NCI-H82 (cell line): ENCODE data around the gene SLC2A11.
A peak's percentile ranks its signal among the peaks of the same experiment; 100 is the strongest.
"Not testable (repeated sequence)": the region's sequence is repeated elsewhere in the genome, so short reads cannot be mapped to it uniquely, and the experiment has no call there.

ENCODE experiments used
- DNase-seq: peaks from one replicate; lab custom pipeline; 2025; lab: John Stamatoyannopoulos, UW

Gene SLC2A11

DNA sequence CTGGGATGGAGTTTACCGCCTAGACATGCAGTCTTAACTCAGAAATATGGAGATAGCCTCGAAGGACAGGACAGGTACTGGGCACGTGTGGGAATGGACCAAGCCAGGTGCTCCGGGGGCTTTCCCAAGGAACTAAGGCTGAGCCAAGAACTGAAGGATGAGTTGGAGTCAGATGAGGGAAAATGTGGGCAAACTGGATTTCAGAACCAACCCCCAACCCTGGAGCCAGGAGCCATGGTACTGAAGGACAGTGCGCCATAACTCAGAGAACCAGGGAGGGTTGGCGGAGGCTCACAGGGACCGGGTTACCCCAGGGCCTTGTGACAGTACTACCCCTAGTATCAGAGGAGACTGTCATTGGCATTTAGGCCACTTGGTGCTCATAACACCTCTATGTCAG lies 34.1 kb downstream of the SLC2A11 start:
- no peak for DNase-seq

DNA sequence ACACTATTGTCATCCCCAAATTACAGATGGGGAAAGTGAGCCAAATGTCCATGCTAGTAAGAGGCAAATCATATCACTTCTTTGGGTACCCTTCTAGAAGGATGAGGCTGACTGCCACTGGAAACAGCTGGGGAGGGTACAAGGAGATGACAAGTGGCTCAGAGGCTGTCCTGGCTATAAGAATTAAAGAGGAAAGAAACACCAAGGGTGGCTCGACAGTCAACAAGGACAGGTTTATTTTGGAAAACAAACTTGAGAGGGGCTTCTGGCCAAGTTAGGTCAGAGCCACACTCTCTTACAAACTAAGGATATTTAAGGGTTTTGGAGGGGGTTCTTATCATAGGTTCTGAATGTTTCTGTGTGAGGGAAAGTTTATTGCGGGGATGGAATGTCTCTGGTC lies 34.5 kb downstream of the SLC2A11 start:
- DNase-seq, result no peak

GRCh38 chr22:23892706-23893105 lies 35.0 kb downstream of the SLC2A11 start:
- no peak for DNase-seq

- no peak for DNase-seq
Observed at GRCh38 chr22:23893121-23893944, 35.7 kb downstream of the SLC2A11 start.

DNA sequence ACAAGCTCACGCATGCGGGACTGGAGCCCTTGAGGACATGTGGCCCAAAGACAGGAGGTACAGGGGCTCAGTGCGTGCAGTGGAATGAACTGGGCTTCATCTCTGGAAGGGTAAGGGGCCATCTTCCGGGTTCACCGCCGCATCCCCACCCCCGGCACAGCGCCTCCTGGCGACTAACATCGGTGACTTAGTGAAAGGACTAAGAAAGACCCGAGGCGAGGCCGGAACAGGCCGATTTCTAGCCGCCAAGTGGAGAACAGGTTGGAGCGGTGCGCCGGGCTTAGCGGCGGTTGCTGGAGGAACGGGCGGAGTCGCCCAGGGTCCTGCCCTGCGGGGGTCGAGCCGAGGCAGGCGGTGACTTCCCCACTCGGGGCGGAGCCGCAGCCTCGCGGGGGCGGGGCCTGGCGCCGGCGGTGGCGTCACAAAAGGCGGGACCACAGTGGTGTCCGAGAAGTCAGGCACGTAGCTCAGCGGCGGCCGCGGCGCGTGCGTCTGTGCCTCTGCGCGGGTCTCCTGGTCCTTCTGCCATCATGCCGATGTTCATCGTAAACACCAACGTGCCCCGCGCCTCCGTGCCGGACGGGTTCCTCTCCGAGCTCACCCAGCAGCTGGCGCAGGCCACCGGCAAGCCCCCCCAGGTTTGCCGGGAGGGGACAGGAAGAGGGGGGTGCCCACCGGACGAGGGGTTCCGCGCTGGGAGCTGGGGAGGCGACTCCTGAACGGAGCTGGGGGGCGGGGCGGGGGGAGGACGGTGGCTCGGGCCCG lies 36.5 kb downstream of the SLC2A11 start, which contains the start of gene MIF:
MIF (plus strand) TSS at position 439 of the 765 bp plus-strand sequence; CDS start at position 531, 92 bp downstream.
- DNase-seq, result peak; percentile 97

DNA sequence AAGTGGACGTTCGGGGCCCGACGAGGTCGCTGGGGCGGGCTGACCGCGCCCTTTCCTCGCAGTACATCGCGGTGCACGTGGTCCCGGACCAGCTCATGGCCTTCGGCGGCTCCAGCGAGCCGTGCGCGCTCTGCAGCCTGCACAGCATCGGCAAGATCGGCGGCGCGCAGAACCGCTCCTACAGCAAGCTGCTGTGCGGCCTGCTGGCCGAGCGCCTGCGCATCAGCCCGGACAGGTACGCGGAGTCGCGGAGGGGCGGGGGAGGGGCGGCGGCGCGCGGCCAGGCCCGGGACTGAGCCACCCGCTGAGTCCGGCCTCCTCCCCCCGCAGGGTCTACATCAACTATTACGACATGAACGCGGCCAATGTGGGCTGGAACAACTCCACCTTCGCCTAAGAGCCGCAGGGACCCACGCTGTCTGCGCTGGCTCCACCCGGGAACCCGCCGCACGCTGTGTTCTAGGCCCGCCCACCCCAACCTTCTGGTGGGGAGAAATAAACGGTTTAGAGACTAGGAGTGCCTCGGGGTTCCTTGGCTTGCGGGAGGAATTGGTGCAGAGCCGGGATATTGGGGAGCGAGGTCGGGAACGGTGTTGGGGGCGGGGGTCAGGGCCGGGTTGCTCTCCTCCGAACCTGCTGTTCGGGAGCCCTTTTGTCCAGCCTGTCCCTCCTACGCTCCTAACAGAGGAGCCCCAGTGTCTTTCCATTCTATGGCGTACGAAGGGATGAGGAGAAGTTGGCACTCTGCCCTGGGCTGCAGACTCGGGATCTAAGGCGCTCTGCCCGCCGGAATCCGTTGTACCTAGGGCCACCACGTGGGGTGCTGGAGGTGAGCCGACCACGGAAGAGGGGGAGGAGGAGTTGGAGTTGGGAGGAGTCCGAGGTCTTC lies 37.3 kb downstream of the SLC2A11 start:
- peak; percentile 86 for DNase-seq

- DNase-seq, result no peak
Observed at GRCh38 chr22:23895599-23896144, 38.0 kb downstream of the SLC2A11 start.

DNA sequence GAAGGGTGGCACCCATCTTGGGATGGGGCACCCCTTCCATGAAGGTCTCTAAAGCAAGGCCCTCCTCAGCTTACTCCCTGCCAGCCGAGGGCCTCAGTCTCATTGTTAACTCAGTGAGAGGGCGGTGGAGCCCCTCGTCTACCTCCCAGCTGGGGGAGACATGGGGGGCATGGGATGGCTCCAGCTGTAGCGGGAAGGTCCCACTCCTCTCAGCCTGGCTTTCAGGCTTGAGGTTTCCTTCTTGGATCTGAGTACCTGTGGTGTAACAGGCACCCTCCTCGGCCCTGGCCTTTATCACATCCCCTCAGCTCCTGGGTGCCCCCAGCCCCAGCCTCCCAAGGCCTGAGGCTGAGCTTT lies 38.5 kb downstream of the SLC2A11 start:
- no peak for DNase-seq

DNA sequence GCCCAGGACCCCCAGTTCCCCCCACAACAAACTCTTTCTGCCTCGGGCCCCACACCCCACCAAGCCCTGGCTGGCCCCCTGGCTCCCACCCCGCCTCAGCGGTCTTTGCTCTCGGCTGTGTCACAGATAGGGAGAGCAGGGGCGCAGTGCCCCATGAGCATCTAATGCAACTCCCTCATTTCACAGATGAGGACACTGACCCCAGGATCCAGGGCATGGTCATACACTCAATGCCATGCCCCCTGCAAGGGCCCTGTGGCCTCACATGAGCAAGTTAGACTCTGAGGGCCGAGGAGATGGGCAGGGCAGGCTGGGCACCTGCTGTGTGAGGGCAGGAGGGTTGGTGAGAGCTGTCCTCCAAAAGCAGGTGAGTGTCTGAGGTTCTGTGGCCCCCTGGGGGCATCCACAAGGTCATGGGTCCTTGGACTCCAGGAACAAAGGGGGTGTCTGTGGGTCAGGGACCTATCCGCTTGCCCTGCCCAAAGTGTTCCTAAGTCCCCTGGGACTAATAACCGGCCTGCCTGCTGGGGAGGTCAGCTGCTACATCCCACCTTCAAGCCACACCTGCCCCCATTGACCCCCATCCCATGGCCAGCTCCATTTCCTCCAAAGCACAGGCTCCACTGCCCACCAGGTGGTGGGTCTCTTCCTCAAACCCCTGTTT lies 39.0 kb downstream of the SLC2A11 start:
- no peak for DNase-seq

DNA sequence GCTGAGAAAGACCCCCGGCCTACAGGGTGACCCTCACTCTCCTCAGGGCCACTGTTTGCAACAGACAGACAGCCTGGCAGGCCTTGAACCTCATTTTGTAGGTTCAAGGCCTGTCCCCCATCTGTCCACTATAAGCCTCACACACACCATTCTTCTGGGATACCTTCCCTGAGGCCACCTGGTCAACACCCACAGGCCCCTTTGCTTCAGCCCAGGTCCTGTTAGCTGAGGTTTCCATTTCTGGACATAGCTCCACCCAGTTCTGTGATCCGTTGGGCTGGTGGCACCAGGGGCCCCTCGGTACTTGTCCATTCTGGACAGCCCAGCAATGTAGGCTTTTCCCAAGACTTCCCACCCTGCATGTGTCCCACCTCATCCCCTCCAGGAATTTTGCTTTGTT lies 39.6 kb downstream of the SLC2A11 start:
- DNase-seq, result no peak

DNA sequence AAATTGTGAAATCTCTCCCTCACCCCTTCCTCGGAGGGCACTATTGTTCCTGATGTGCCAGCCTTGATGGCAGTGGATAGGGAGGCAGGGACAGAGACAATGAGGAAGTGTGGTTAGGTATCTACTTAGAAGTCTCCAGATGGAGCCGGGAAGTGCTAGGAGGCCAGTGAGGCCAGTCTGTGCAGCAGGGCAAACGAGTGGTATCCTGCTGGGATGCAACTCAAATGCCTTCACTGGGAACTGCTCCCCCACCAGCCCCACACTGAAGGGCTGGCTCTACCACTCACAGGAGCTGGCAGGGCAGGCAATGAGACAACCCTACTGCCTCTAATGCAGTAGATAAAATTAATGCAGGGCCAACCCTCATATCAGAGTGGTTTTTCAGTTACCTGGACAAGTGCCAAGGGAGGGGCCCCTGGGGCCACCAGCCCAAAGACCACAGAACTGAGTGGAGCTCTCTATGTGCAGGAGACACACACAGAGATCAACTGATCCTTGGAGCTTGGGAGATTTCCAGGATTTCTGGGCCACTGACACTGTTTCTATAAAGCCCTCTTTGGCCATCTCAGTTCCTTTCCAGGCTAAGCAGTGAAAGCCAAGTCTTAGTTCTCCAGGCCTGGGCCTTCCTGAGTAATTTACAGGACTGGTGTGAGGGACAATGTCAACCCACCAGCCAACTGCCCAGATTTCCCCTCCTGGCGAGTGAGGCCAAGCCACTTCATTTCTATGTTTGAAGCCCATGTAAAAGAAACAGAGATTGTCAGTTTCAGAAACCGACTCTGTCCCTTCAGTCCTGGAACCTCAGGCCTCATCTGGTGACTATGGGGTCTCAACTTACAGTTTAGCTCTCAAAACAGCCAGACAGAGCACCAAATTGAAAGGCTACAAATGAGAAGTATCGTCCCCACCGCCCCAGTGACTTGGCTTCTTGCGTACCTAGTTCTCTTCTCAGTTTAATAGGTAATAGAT lies 40.6 kb downstream of the SLC2A11 start:
- peak; percentile 38 for DNase-seq

- DNase-seq, result peak; percentile 34
Observed at GRCh38 chr22:23899042-23899745, 41.5 kb downstream of the SLC2A11 start.

DNA sequence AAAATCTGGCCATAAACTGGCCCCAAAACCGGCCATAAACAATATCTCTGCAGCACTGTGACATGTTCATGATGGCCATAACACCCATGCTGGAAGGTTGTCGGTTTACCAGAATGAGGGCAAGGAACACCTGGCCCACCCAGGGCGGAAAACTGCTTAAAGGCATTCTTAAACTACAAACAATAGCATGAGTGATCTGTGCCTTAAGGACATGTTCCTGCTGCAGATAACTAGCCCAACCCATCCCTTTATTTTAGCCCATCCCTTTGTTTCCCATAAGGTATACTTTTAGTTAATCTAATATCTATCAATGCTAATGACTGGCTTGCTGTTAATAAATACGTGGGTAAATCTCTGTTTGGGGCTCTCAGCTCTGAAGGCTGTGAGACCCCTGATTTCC lies 42.6 kb downstream of the SLC2A11 start:
- DNase-seq, result not testable (repeated sequence)

GRCh38 chr22:23901600-23901999 lies 43.9 kb downstream of the SLC2A11 start:
- DNase-seq, result no peak

- no peak for DNase-seq
Observed at GRCh38 chr22:23903328-23903971, 45.8 kb downstream of the SLC2A11 start.

DNA sequence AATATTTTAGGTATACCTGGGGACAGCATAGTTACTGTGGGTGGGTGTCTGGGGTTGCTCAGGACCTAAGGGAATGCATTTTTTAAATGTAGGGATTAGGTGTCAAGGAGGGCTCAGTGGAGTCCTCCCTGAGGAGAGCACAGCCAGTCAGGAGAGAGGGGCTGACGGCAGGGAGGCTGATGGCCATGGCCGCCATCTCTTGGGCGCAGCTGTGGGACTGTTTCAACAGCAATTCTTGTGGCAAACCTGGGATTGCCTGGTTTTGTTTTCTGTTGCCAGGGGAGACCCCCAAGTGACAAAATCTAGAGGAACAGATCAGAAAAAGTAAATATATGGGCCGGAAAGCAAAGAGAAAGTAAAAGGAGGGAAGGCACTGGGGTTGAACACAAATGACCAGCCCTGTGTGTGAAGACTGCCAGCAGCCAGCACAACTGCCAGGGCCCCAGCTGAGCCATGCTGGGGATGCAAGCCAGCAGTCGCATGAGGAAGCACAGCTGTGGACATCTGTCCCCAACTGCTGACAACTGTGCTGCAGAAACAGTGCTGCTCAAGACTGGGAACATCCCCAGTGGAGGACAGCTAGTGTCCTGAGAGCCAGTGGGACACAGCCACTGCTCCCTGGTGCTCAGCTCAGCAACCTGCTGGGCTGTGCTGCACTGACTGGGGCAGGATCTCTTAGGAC lies 47.0 kb downstream of the SLC2A11 start:
- no peak for DNase-seq

- no peak for DNase-seq
Observed at GRCh38 chr22:23906641-23907040, 49.0 kb downstream of the SLC2A11 start.

- not testable (repeated sequence) for DNase-seq
Observed at GRCh38 chr22:23907423-23907822, 49.7 kb downstream of the SLC2A11 start.
